AG08396 (cell line): Measurements from ENCODE around the gene IL6R.

Experiments used
- DNase-seq: peaks from one replicate; pipeline ENCODE4 v3.0.0; 2012; ENCODE audit warnings: low spot score, mixed read lengths

The IL6R gene

DNA sequence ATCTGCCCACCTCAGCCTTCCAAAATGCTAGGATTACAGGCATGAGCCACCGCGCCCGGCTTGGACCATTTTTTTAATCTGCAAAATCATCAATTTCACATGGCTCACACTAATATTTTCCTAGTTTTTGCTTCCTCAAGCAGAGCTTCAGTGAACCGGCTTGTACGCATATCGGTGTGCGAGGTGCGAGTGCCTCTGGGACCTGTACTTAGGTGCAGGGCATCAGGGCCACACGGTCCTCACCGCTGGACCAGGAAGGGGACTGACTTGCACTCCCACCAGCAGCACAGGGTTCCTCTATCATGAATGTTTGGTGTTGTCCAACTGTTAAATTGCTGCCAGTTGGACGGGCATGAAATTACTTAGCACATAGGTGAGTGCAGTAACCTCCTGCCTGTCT is 112.5 kb downstream of the IL6R start:
- DNase-seq = no peak
